RWPE2 (cell line): ENCODE measurements around the gene AK8.
"Not testable (repeated sequence)": the region's sequence is repeated elsewhere in the genome, so short reads cannot be mapped to it uniquely, and the experiment has no call there.

ENCODE experiments used
- ATAC-seq: fragments of 200-7000 bp; cut with Tn5 transposase; 3 replicates; pipeline ENCODE4 v1.9.1; 2021; ENCODE audit warnings: low read depth
- DNase-seq: peaks from one replicate; pipeline ENCODE4 v3.0.0-alpha.2; 2020; ENCODE audit warnings: low spot score
- H3K27ac ChIP-seq: fragments of 450-650 bp; 2 replicates; pipeline ENCODE4 v1.5.1; 2017; ENCODE audit warnings: mild to moderate bottlenecking; ENCODE audit not compliant: poor library complexity, severe bottlenecking
- H3K27me3 ChIP-seq: fragments of 250-450 bp; sonication (Bioruptor Pico); 2 replicates; pipeline ENCODE4 v1.5.1; 2021; ENCODE audit warnings: mild to moderate bottlenecking, moderate library complexity; ENCODE audit not compliant: insufficient read depth, poor library complexity, severe bottlenecking
- H3K36me3 ChIP-seq: fragments of 250-450 bp; sonication (Bioruptor Pico); 2 replicates; pipeline ENCODE4 v1.5.1; 2020; ENCODE audit warnings: low read depth, mild to moderate bottlenecking, moderate library complexity
- H3K4me1 ChIP-seq: fragments of 250-450 bp; sonication (Bioruptor Pico); 2 replicates; pipeline ENCODE4 v1.5.1; 2021; ENCODE audit warnings: mild to moderate bottlenecking, moderate library complexity; ENCODE audit not compliant: insufficient read depth, poor library complexity, severe bottlenecking
- H3K4me3 ChIP-seq: fragments of 250-450 bp; sonication (Bioruptor Pico); 2 replicates; pipeline ENCODE4 v1.5.1; 2021; ENCODE audit warnings: mild to moderate bottlenecking, moderate library complexity; ENCODE audit not compliant: severe bottlenecking
- H3K9me3 ChIP-seq: fragments of 250-450 bp; sonication (Bioruptor Pico); 2 replicates; pipeline ENCODE4 v1.5.1; 2021; ENCODE audit warnings: mild to moderate bottlenecking, moderate library complexity; ENCODE audit not compliant: severe bottlenecking
- CTCF ChIP-seq: fragments of 450-650 bp; IDR thresholded peaks from one replicate; pipeline ENCODE4 v1.5.1; 2017; ENCODE audit warnings: mild to moderate bottlenecking, moderate library complexity; ENCODE audit not compliant: poor library complexity, severe bottlenecking

Gene AK8

DNA sequence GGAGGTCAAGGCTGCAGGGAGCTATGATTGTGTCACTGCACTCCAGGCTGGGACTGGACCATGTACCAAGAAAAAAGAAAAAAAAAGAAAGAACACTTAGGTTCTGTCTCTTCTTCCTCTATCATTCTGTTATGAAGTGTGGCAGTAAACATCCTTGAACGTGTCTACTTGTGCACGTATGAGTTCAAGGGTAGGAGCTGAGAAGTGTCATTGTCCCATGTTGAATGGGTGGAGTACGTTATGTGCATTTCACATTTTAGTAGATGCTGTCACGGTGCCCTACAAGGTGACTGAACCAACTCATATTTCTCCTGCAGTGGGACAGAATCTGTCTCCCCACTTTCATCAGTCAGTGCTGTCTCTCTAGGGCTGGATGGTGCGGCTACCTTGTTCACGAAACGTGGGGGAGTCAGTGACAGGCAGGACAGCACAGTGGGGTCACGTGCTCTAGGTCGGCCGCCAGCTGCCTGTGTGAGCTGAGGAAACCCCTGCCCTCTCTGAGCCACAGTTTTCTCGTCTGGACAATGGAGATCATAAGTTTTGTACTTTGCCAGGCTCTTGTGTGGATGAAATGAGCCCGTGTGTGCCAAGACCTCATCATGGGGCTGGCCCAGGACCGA is 160.6 kb downstream of the AK8 start:
- no peak for TF ChIP-seq CTCF
- ATAC-seq (no peak), DNase-seq (no peak)
- Histone ChIP-seq H3K9me3 (no peaks in the 10 kb centered on the region), H3K4me3 (no peak overlapping the region), H3K27me3 (peaks cover 5% of the 10 kb centered on the region), H3K36me3 (no peaks in the 10 kb centered on the region), H3K4me1 (no peaks in the 10 kb centered on the region), H3K27ac (no peak overlapping the region)

- no peaks in the 10 kb centered on the region for H3K4me1 ChIP-seq
- no peaks in the 10 kb centered on the region for H3K9me3 ChIP-seq
- H3K36me3 ChIP-seq = no peaks in the 10 kb centered on the region
- TF ChIP-seq CTCF = no peak
- no peak overlapping the region for H3K4me3 ChIP-seq
- no peak overlapping the region for H3K27ac ChIP-seq
- H3K27me3 ChIP-seq = peaks cover 5% of the 10 kb centered on the region
- DNase-seq = no peak
- no peak for ATAC-seq
Measured at GRCh38 chr9:132716007-132716406, 162.1 kb downstream of the AK8 start.

- ATAC-seq (no peak), DNase-seq (no peak)
- TF ChIP-seq CTCF = no peak
- H3K9me3 ChIP-seq = no peaks in the 10 kb centered on the region
- no peak overlapping the region for H3K4me3 ChIP-seq
- no peaks in the 10 kb centered on the region for H3K36me3 ChIP-seq
- H3K27ac ChIP-seq = no peak overlapping the region
- H3K27me3 ChIP-seq = peaks cover 7% of the 10 kb centered on the region
- H3K4me1 ChIP-seq = no peaks in the 10 kb centered on the region
Measured at GRCh38 chr9:132712753-132713152, 165.3 kb downstream of the AK8 start.

GRCh38 chr9:132711846-132712245 is 166.2 kb downstream of the AK8 start:
- no peaks in the 10 kb centered on the region for H3K4me1 ChIP-seq
- H3K27ac ChIP-seq = no peak overlapping the region
- ATAC-seq (no peak), DNase-seq (no peak)
- TF ChIP-seq CTCF = no peak
- H3K4me3 ChIP-seq = no peak overlapping the region
- H3K36me3 ChIP-seq = no peaks in the 10 kb centered on the region
- H3K27me3 ChIP-seq = peaks cover 7% of the 10 kb centered on the region
- no peaks in the 10 kb centered on the region for H3K9me3 ChIP-seq

- H3K36me3 ChIP-seq, H3K4me3 ChIP-seq, H3K27me3 ChIP-seq, ATAC-seq, H3K4me1 ChIP-seq, H3K27ac ChIP-seq, H3K9me3 ChIP-seq, DNase-seq: not testable (repeated sequence)
Measured at GRCh38 chr9:132711152-132711551, 166.9 kb downstream of the AK8 start.
